GM12878 (cell line): ENCODE results near the gene WDR12. TPM values are rescaled to one million over a fixed set of nuclear protein-coding genes. Genes with fewer than 3 reads are reported as not detected.

Experiments
- ATAC-seq: fragments of 200-7000 bp; cut with Tn5 transposase; 3 replicates; pipeline ENCODE4 v1.9.1; 2020; ENCODE audit warnings: mild to moderate bottlenecking, moderate library complexity
- BruUV-seq: library from RNA; stranded (reverse); fragments of 400-500 nt; replicated peaks from 2 replicates; lab custom pipeline; 2021; lab: Mats Ljungman, UMichigan
- CTCF ChIA-PET: fragments of 300-600 bp; sonication (Branson Sonifier 250); formaldehyde crosslinking; extraction: SDS; loops from one replicate; lab custom pipeline; 2021; ENCODE audit warnings: inconsistent platforms; lab: Yijun Ruan, JAX
- POLR2A ChIA-PET: fragments of 350-600 bp; formaldehyde crosslinking; extraction: SDS; loops from one replicate; lab custom pipeline; 2021; ENCODE audit warnings: inconsistent platforms; lab: Charles Lee
- RAD21 ChIA-PET: fragments of 300-600 bp; sonication (Branson Sonifier 250); formaldehyde crosslinking; loops from one replicate; lab custom pipeline; 2023; ENCODE audit warnings: antibody characterized with exemption; ENCODE audit not compliant: unreplicated experiment; lab: Charles Lee
- SMC1A ChIA-PET: fragments of 300-600 bp; sonication (Branson Sonifier 250); formaldehyde crosslinking; loops from one replicate; lab custom pipeline; 2023; ENCODE audit not compliant: unreplicated experiment, uncharacterized antibody; lab: Charles Lee
- DNase-seq: peaks from one replicate; pipeline ENCODE4 v3.0.0-alpha.2; 2011; ENCODE audit warnings: low read depth, low spot score
- FAIRE-seq: peaks from 3 replicates; lab custom pipeline; 2011; peaks lifted over from hg19 to GRCh38; lab: Jason Lieb, UNC
- H2AFZ ChIP-seq: 2 replicates; pipeline ENCODE4 v1.6.0; 2011; ENCODE audit warnings: low read depth, low read length, control low read depth; ENCODE audit not compliant: control insufficient read depth
- H3K27ac ChIP-seq: 2 replicates; pipeline ENCODE4 v1.5.1; 2011; ENCODE audit warnings: control low read depth; ENCODE audit not compliant: control insufficient read depth, insufficient read depth
- H3K27me3 ChIP-seq, 2 experiments: replicated peaks in 1 of 2; 2 replicates each; pipeline versions ENCODE4 v1.6.0 to v1.6.1; 2011; ENCODE audit warnings: low read length in 1 of 2; ENCODE audit not compliant: control insufficient read depth in 2 of 2, insufficient read depth in 2 of 2
- H3K36me3 ChIP-seq, 2 experiments: 2 replicates each; pipeline ENCODE4 v1.5.1; 2011; ENCODE audit warnings: low read length in 1 of 2; ENCODE audit not compliant: control insufficient read depth in 2 of 2, insufficient read depth in 2 of 2
- H3K4me1 ChIP-seq: 2 replicates; pipeline ENCODE4 v1.6.1; 2011; ENCODE audit warnings: mild to moderate bottlenecking, low read length, moderate library complexity, mixed read lengths; ENCODE audit not compliant: control insufficient read depth, insufficient read depth
- H3K4me2 ChIP-seq: 2 replicates; pipeline ENCODE4 v1.6.0; 2011; ENCODE audit warnings: control low read depth; ENCODE audit not compliant: control insufficient read depth, insufficient read depth
- H3K4me3 ChIP-seq: fragments of 200-600 bp; sonication (generic); 2 replicates; pipeline ENCODE4 v1.5.1; 2016
- H3K79me2 ChIP-seq: 2 replicates; pipeline ENCODE4 v1.6.0; 2011; ENCODE audit warnings: low read length; ENCODE audit not compliant: control insufficient read depth, insufficient read depth
- H3K9ac ChIP-seq: 2 replicates; pipeline ENCODE4 v1.8.0; 2011; ENCODE audit warnings: low read length, control low read depth, mixed read lengths; ENCODE audit not compliant: control insufficient read depth, insufficient read depth
- H3K9me3 ChIP-seq: replicated peaks from 3 replicates; pipeline ENCODE4 v1.5.1; 2011; ENCODE audit warnings: mild to moderate bottlenecking, low read length; ENCODE audit not compliant: control insufficient read depth, insufficient read depth
- H4K20me1 ChIP-seq: 2 replicates; pipeline ENCODE4 v1.6.0; 2011; ENCODE audit not compliant: control insufficient read depth, insufficient read depth
- CEBPB ChIP-seq, 2 experiments: fragments of 150-350 bp in 1 of 2; IDR thresholded peaks; 2 replicates each; pipeline ENCODE4 v1.6.1; 2012 to 2014; ENCODE audit warnings: low read depth in 2 of 2, low read length in 2 of 2, borderline replicate concordance in 1 of 2, inconsistent platforms in 1 of 2
- CEBPZ ChIP-seq: fragments of 150-350 bp; IDR thresholded peaks from 2 replicates; pipeline ENCODE4 v1.6.1; 2016; ENCODE audit warnings: low read depth, low read length
- IRF4 ChIP-seq: IDR thresholded peaks from 2 replicates; pipeline ENCODE4 v1.6.1; 2011; ENCODE audit warnings: low read depth, low read length
- NFYA ChIP-seq: IDR thresholded peaks from 2 replicates; pipeline ENCODE4 v1.6.1; 2011; ENCODE audit warnings: low read depth, mild to moderate bottlenecking, low read length, improper control_type of control experiment, borderline replicate concordance
- PAX5 ChIP-seq: IDR thresholded peaks from 2 replicates; pipeline ENCODE4 v1.6.1; 2011; ENCODE audit warnings: low read depth, low read length, borderline replicate concordance
- POU2F2 ChIP-seq: IDR thresholded peaks from 3 replicates; pipeline ENCODE4 v1.6.1; 2011; ENCODE audit warnings: low read depth, mild to moderate bottlenecking, low read length, borderline replicate concordance
- SRF ChIP-seq, 2 experiments: IDR thresholded peaks; 2 replicates each; pipeline ENCODE4 v1.6.1; 2011; ENCODE audit warnings: low read depth in 2 of 2, low read length in 2 of 2, mild to moderate bottlenecking in 1 of 2, moderate library complexity in 1 of 2
- USF2 ChIP-seq: IDR thresholded peaks from 2 replicates; pipeline ENCODE4 v1.6.1; 2011; ENCODE audit warnings: low read depth, low read length, improper control_type of control experiment, borderline replicate concordance
- WGBS: methylation state at CpG from one replicate; pipeline ENCODE4 v1.1.6; 2016; ENCODE audit warnings: low lambda C conversion rate; ENCODE audit not compliant: insufficient replicate concordance, insufficient coverage; ENCODE audit errors: missing lambda C conversion rate; 5-methylcytosine and 5-hydroxymethylcytosine counted together
- in situ Hi-C: fragments of 300-500 bp; cut with MboI; formaldehyde crosslinking; loops from 9 replicates; pipeline ENCODE4 v1.14.3; 2018; ENCODE audit warnings: mixed read lengths
- intact Hi-C: fragments of 100-400 bp; cut with micrococcal nuclease; formaldehyde crosslinking; loops from one replicate; pipeline ENCODE4 v1.14.2; 2022; ENCODE audit not compliant: unreplicated experiment
- polyA plus RNA-seq, 11 experiments: library from polyadenylated mRNA; depleted of rRNA in 4 of 11; unstranded in 6 of 11; stranded (reverse) in 5 of 11; fragments of >200 nt; fragmentation: Nextera tagmentation in 4 of 11; fragmentation: Illumina TruSeq in 1 of 11; extraction: Ambion mirVana in 4 of 11; extraction: Trizol in 1 of 11; gene quantifications; 1 replicate in 1 of 11; 2 replicates in 10 of 11; pipeline versions ENCODE4 v1.2.1 to v1.2.3, GENCODE V29; 2011 to 2016; ENCODE audit warnings: inconsistent platforms in 2 of 11, missing spikeins in 2 of 11, low read depth in 1 of 11
- total RNA-seq, 4 experiments: library from RNA; depleted of rRNA in 3 of 4; stranded (reverse); fragments of >200 nt in 3 of 4; fragmentation: Illumina TruSeq in 1 of 4; extraction: Trizol in 1 of 4; gene quantifications; 2 replicates each; pipeline versions ENCODE4 v1.2.1 to v1.2.3, GENCODE V29; 2013 to 2021

The WDR12 gene
- total and polyA plus RNA-seq, 10 of the 15 experiments (the other 5 are each of a cell fraction or from before 2014, with no cell fraction given) = 52.9 to 256 (median 108) TPM

- H3K79me2 ChIP-seq = no peaks in the 10 kb centered on the region
- no TSS peak for BruUV-seq
- H3K4me1 ChIP-seq = no peaks in the 10 kb centered on the region
- intact Hi-C loops (no loop called here), in situ Hi-C loops (no loop called here)
- SMC1A ChIA-PET = interaction anchor here (1.0 kb wide), 1 partner anchor 137 kb away, joined by 4 read pairs; no protein-coding TSS in a partner anchor
- RAD21 ChIA-PET = no interaction called here
- 96% methylated on average over 4 of the region's 4 CpGs for WGBS
- no peak for FAIRE-seq
- H4K20me1 ChIP-seq = no peaks in the 10 kb centered on the region
- H3K9ac ChIP-seq = no peak overlapping the region
- TF ChIP-seq POU2F2 (no peak), SRF (IDR thresholded peaks at IDR 0.05; ENCODE audit: low read depth in 2 of 2, low read length in 2 of 2) (no peak), CEBPZ (no peak), NFYA (no peak), IRF4 (no peak), CEBPB (IDR thresholded peaks at IDR 0.05; ENCODE audit: borderline replicate concordance in 1 of 2, low read depth in 2 of 2, low read length in 2 of 2) (no peak), PAX5 (no peak), USF2 (no peak)
- CTCF ChIA-PET = interaction anchor here (0.8 to 1.1 kb wide), 2 partner anchors 13 to 20 kb away, joined by 3 to 4 read pairs; no protein-coding TSS in a partner anchor
- H3K27me3 ChIP-seq = no peaks in the 10 kb centered on the region
- H3K36me3 ChIP-seq = no peaks in the 10 kb centered on the region; a peak in 1 of 4 replicates
- POLR2A ChIA-PET = no interaction called here
- no peak for ATAC-seq
- no peak overlapping the region for H2AFZ ChIP-seq
- H3K4me3 ChIP-seq = no peak overlapping the region
- no peak for DNase-seq
- H3K4me2 ChIP-seq = no peak overlapping the region
- no peak overlapping the region for H3K27ac ChIP-seq
- H3K9me3 ChIP-seq = 0 out of 3 replicates have a peak, but pooled peaks cover 2% of the 10 kb centered on the region
Observed at GRCh38 chr2:202941771-202942170, 30.3 kb upstream of the WDR12 start.
